SU-DHL-6 (cell line): ENCODE results near the gene TGFB2.

Source experiments
- H2AFZ ChIP-seq: fragments of 200-600 bp; sonication (generic); 2 replicates; pipeline ENCODE4 v1.6.1; 2014; ENCODE audit warnings: low read depth, mild to moderate bottlenecking, moderate library complexity, mixed read lengths, antibody characterized with exemption, low read length; ENCODE audit not compliant: severe bottlenecking
- H3F3A ChIP-seq: fragments of 200-600 bp; shearing (Covaris generic); 2 replicates; pipeline ENCODE4 v1.6.0; 2016; ENCODE audit warnings: antibody characterized with exemption, mild to moderate bottlenecking; ENCODE audit not compliant: insufficient read depth
- H3K27ac ChIP-seq: fragments of 200-600 bp; sonication (generic); 2 replicates; pipeline ENCODE4 v1.5.1; 2016; ENCODE audit warnings: low read depth, mild to moderate bottlenecking, low read length, moderate library complexity, mixed read lengths
- H3K27me3 ChIP-seq: fragments of 200-600 bp; sonication (generic), shearing (Covaris generic); 2 replicates; pipeline ENCODE4 v1.6.0; 2014; ENCODE audit warnings: mild to moderate bottlenecking, low read length
- H3K36me3 ChIP-seq: fragments of 200-600 bp; sonication (generic); 2 replicates; pipeline ENCODE4 v1.6.1; 2014; ENCODE audit warnings: mild to moderate bottlenecking, low read length, mixed read lengths
- H3K4me2 ChIP-seq: fragments of 300-600, 200-600 bp; shearing (Covaris generic), sonication (generic); 2 replicates; pipeline ENCODE4 v1.6.0; 2014; ENCODE audit warnings: low read length, low read depth, mild to moderate bottlenecking; ENCODE audit not compliant: poor library complexity, severe bottlenecking
- H3K4me3 ChIP-seq: fragments of 200-600 bp; sonication (generic); 2 replicates; pipeline ENCODE4 v1.5.1; 2014; ENCODE audit warnings: antibody characterized with exemption, low read length, mild to moderate bottlenecking, mixed read lengths; ENCODE audit not compliant: insufficient read depth, poor library complexity, severe bottlenecking
- H3K79me2 ChIP-seq: fragments of 200-600 bp; sonication (generic); 2 replicates; pipeline ENCODE4 v1.6.1; 2014; ENCODE audit warnings: mild to moderate bottlenecking, low read length, moderate library complexity; ENCODE audit not compliant: insufficient read depth
- H3K9ac ChIP-seq: fragments of 200-600 bp; sonication (generic); 2 replicates; pipeline ENCODE4 v1.7.0; 2014; ENCODE audit warnings: mild to moderate bottlenecking, low read length
- H3K9me2 ChIP-seq: fragments of 200-600 bp; sonication (generic); replicated peaks from 2 replicates; pipeline ENCODE4 v1.6.1; 2014; ENCODE audit warnings: low read length; ENCODE audit not compliant: insufficient read depth
- H3K9me3 ChIP-seq: fragments of 200-600 bp; sonication (generic); 2 replicates; pipeline ENCODE4 v1.6.1; 2014; ENCODE audit warnings: low read length, mixed read lengths; ENCODE audit not compliant: insufficient read depth
- H4K20me1 ChIP-seq: fragments of 200-600 bp; sonication (generic); 2 replicates; pipeline ENCODE4 v1.6.1; 2014; ENCODE audit warnings: low read depth, mild to moderate bottlenecking, antibody characterized with exemption, low read length, moderate library complexity, mixed read lengths
- EZH2phosphoT487 ChIP-seq: fragments of 200-600 bp; sonication (generic), shearing (Covaris generic); conservative IDR thresholded peaks from 2 replicates; pipeline ENCODE4 v1.6.1; 2018; ENCODE audit warnings: mild to moderate bottlenecking, antibody characterized with exemption, low read length, moderate library complexity, mixed read lengths
- TF ChIP-seq, protein P1 (sequence below): fragments of 200-600 bp; sonication (generic); IDR thresholded peaks from one replicate; pipeline ENCODE4 v1.5.1; 2017; ENCODE audit warnings: antibody characterized with exemption, mild to moderate bottlenecking, low read length, moderate library complexity; ENCODE audit not compliant: insufficient read depth, poor library complexity, severe bottlenecking

Gene TGFB2

DNA sequence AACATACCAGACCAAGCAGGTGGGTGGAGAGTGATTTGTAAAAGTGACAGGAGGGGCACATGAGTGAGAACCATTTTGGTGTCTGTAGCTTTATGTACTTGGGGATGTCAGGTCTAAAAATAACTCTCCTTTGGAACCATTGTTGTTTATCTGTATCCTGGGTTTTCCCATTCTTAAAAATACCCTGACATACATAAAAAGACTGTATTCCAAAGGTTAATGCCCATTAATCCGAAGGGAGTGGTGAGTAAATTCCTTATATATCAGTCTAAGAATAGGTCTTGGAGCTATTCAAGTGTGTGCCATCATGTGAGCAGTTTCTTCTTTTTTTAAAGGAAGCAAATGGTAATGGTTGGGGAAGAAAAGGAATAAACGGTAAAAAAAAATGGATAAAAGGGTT lies 117.5 kb downstream of the TGFB2 start:
- Histone ChIP-seq H3K4me3 (no peak overlapping the region), H3F3A (no peaks in the 10 kb centered on the region), H3K27ac (no peak overlapping the region), H2AFZ (no peak overlapping the region), H3K27me3 (no peaks in the 10 kb centered on the region), H3K9ac (no peak overlapping the region), H3K9me2 (no peaks in the 10 kb centered on the region; the same call in 1 of the 2 replicates), H3K79me2 (no peaks in the 10 kb centered on the region), H4K20me1 (no peaks in the 10 kb centered on the region), H3K9me3 (no peaks in the 10 kb centered on the region), H3K4me2 (no peak overlapping the region), H3K36me3 (no peaks in the 10 kb centered on the region)
- TF ChIP-seq, protein P1, sequence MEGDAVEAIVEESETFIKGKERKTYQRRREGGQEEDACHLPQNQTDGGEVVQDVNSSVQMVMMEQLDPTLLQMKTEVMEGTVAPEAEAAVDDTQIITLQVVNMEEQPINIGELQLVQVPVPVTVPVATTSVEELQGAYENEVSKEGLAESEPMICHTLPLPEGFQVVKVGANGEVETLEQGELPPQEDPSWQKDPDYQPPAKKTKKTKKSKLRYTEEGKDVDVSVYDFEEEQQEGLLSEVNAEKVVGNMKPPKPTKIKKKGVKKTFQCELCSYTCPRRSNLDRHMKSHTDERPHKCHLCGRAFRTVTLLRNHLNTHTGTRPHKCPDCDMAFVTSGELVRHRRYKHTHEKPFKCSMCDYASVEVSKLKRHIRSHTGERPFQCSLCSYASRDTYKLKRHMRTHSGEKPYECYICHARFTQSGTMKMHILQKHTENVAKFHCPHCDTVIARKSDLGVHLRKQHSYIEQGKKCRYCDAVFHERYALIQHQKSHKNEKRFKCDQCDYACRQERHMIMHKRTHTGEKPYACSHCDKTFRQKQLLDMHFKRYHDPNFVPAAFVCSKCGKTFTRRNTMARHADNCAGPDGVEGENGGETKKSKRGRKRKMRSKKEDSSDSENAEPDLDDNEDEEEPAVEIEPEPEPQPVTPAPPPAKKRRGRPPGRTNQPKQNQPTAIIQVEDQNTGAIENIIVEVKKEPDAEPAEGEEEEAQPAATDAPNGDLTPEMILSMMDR, result no peak
- no peak for TF ChIP-seq EZH2phosphoT487

DNA sequence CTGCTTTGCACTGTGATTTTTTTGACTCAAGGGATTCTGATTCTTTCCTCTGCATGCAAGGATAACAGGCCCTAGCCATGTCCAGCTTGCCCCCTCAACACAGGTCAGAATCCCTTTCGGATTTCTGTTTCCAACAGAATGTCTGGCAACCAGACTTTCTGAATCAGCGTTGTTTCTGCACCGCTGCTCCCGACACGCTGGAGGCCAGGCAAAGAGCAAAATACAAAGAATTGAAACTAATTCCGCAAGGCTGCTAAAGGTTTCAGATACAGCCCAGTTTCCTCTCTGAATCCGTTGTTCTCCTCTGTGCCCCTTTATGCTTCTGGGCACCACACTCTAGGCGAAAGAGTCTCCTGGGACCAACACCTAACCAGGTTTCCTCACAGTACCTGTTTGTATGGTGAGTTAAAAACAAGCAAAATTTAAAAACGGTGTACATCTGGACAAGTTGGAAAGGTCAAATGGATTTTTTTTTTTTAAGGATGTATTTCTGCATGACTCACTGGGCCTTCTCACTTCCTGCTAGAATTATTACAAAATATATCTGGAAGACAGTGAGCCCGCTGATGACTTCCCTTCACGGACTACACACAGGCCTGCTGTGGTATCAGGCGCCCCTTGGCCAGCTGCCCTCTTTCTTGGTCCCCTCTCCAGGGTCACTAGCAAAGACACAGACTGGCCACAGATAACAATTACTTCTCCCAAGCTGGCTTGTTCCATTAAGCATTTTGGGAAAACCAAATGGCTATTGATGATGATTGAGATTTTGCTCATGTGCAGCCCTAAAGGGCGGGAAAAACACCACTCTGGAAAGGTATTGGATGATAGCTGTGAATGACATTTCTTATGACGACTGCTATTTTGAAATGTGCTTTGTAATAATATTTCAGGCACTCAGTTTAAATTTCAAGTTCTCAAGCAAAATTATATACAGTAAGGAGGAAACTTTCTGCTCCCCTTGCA lies 118.3 kb downstream of the TGFB2 start:
- H3K79me2 ChIP-seq, result no peaks in the 10 kb centered on the region
- TF ChIP-seq EZH2phosphoT487, result no peak
- TF ChIP-seq, protein P1, result no peak
- no peaks in the 10 kb centered on the region for H3K27me3 ChIP-seq
- H2AFZ ChIP-seq, result no peak overlapping the region
- no peaks in the 10 kb centered on the region for H3K36me3 ChIP-seq
- H3F3A ChIP-seq, result no peaks in the 10 kb centered on the region
- no peaks in the 10 kb centered on the region for H4K20me1 ChIP-seq
- H3K9ac ChIP-seq, result no peak overlapping the region
- H3K27ac ChIP-seq, result no peak overlapping the region
- no peak overlapping the region for H3K4me3 ChIP-seq
- H3K9me2 ChIP-seq, result no peaks in the 10 kb centered on the region; the same call in 1 of the 2 replicates
- no peak overlapping the region for H3K4me2 ChIP-seq
- no peaks in the 10 kb centered on the region for H3K9me3 ChIP-seq

DNA sequence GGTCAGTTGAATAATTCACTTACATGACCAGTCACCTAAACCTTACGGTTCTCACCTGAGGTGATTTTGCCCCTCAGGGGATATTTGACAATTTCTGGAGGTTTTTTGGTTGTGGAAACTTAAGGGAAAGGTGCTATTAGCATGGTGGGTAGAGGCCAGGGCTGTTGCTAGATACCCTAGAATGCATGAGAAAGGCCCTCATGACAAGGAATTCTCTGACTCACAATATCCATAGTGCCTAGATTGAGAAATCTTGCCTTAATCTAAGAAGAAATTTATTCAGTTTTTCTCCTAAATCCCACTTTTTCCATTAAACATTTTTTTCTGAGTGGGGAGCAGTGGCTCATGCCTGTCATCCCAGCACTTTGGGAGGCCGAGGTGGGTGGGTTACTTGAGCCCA lies 119.7 kb downstream of the TGFB2 start:
- Histone ChIP-seq H3K9ac (no peak overlapping the region), H3K36me3 (no peaks in the 10 kb centered on the region), H4K20me1 (no peaks in the 10 kb centered on the region), H3K9me3 (no peaks in the 10 kb centered on the region), H3K4me3 (no peak overlapping the region), H3K27me3 (no peaks in the 10 kb centered on the region), H3K79me2 (no peaks in the 10 kb centered on the region), H3K4me2 (no peak overlapping the region), H3K9me2 (no peaks in the 10 kb centered on the region), H3F3A (no peaks in the 10 kb centered on the region), H2AFZ (no peak overlapping the region), H3K27ac (no peak overlapping the region)
- TF ChIP-seq, protein P1, result no peak
- TF ChIP-seq EZH2phosphoT487, result no peak
